B cell (primary cell): ENCODE results near the gene ZSWIM9. TPM values are rescaled to one million over a fixed set of nuclear protein-coding genes. Genes with fewer than 3 reads are reported as not detected.

Source experiments
- ATAC-seq: fragments of 200-7000 bp; cut with Tn5 transposase; one replicate; pipeline ENCODE4 v1.10.0; 2021; ENCODE audit warnings: low read depth, mild to moderate bottlenecking, moderate number of reproducible peaks, moderate library complexity
- CTCF ChIA-PET: fragments of 350-600 bp; sonication (Branson Sonifier 250); formaldehyde crosslinking; loops from one replicate; lab custom pipeline; 2021; ENCODE audit warnings: antibody characterized with exemption, inconsistent platforms; lab: Charles Lee
- POLR2A ChIA-PET: fragments of 350-600 bp; sonication (Branson Sonifier 250); formaldehyde crosslinking; loops from one replicate; lab custom pipeline; 2021; ENCODE audit warnings: antibody characterized with exemption; lab: Charles Lee
- DNase-seq: peaks from one replicate; pipeline ENCODE4 v3.0.0; 2013
- H2AFZ ChIP-seq: 2 replicates; pipeline ENCODE4 v1.6.1; 2012; ENCODE audit warnings: mild to moderate bottlenecking, low read depth, low read length; ENCODE audit not compliant: insufficient read depth, poor library complexity, severe bottlenecking
- H3K27ac ChIP-seq, 2 donors: 1 replicate in 1 of 2; 2 replicates in 1 of 2; pipeline ENCODE4 v1.5.1; 2012 to 2013; ENCODE audit warnings: low read length in 2 of 2, mild to moderate bottlenecking in 2 of 2, moderate library complexity in 1 of 2
- H3K27me3 ChIP-seq, 4 experiments: fragments of 200-600 bp in 1 of 4; sonication (generic) in 1 of 4; replicated peaks in 1 of 4; 1 replicate in 2 of 4; 2 replicates in 2 of 4; pipeline versions ENCODE4 v1.6.1 to v1.7.0; 2013 to 2016; ENCODE audit warnings: low read length in 3 of 4, mild to moderate bottlenecking in 2 of 4, mixed read lengths in 1 of 4, moderate library complexity in 1 of 4; ENCODE audit not compliant: insufficient read depth in 4 of 4, control insufficient read depth in 3 of 4; ENCODE audit errors: control extremely low read depth in 1 of 4
- H3K36me3 ChIP-seq, 2 experiments: replicated peaks in 1 of 2; 1 replicate in 1 of 2; 2 replicates in 1 of 2; pipeline versions ENCODE4 v1.6.1 to v1.7.1; 2013; ENCODE audit warnings: low read length in 1 of 2; ENCODE audit not compliant: insufficient read depth in 2 of 2, control insufficient read depth in 1 of 2; ENCODE audit errors: control extremely low read depth in 1 of 2, extremely low read depth in 1 of 2
- H3K4me1 ChIP-seq, 2 donors: fragments of 200-600 bp in 1 of 2; sonication (generic) in 1 of 2; 1 replicate in 1 of 2; 2 replicates in 1 of 2; pipeline versions ENCODE4 v1.5.1 to v1.6.1; 2013 to 2017; ENCODE audit warnings: low read length in 2 of 2; ENCODE audit not compliant: control insufficient read depth in 2 of 2, insufficient read depth in 2 of 2
- H3K4me2 ChIP-seq: replicated peaks from 2 replicates; pipeline ENCODE3; 2012; ENCODE audit warnings: mild to moderate bottlenecking, low read depth, low read length; ENCODE audit not compliant: poor library complexity, severe bottlenecking
- H3K4me3 ChIP-seq, 5 experiments: fragments of 200-600 bp in 1 of 5; sonication (generic) in 1 of 5; 1 replicate in 3 of 5; 2 replicates in 2 of 5; pipeline versions ENCODE4 v1.5.1 to v1.7.0; 2011 to 2016; ENCODE audit warnings: low read length in 4 of 5, mild to moderate bottlenecking in 4 of 5, low read depth in 2 of 5, control low read depth in 1 of 5, moderate library complexity in 1 of 5; ENCODE audit not compliant: insufficient read depth in 1 of 5; ENCODE audit errors: control extremely low read depth in 1 of 5, extremely low read depth in 1 of 5
- H3K79me2 ChIP-seq: fragments of 200-600 bp; sonication (generic); one replicate; pipeline ENCODE4 v1.6.0; 2016; ENCODE audit warnings: low read length; ENCODE audit not compliant: control insufficient read depth, insufficient read depth
- H3K9ac ChIP-seq: fragments of 200-600 bp; sonication (generic); 2 replicates; pipeline ENCODE4 v1.6.1; 2017; ENCODE audit warnings: mild to moderate bottlenecking, low read length, moderate library complexity
- H3K9me3 ChIP-seq, 3 donors: one replicate each; pipeline versions ENCODE4 v1.6.1 to v1.7.1; 2013; ENCODE audit warnings: low read length in 2 of 3; ENCODE audit not compliant: control insufficient read depth in 2 of 3, insufficient read depth in 1 of 3; ENCODE audit errors: control extremely low read depth in 1 of 3
- H4K20me1 ChIP-seq: 2 replicates; pipeline ENCODE4 v1.6.0; 2012; ENCODE audit warnings: mild to moderate bottlenecking, low read length; ENCODE audit not compliant: insufficient read depth, control insufficient read depth, poor library complexity, severe bottlenecking
- H3K27ac Mint-ChIP-seq: one replicate; pipeline ENCODE4 v1.8.0; 2021; ENCODE audit warnings: mixed read lengths
- H3K27me3 Mint-ChIP-seq: one replicate; pipeline ENCODE4 v1.8.0; 2021; ENCODE audit warnings: mixed read lengths
- H3K4me1 Mint-ChIP-seq: one replicate; pipeline ENCODE4 v1.8.0; 2021; ENCODE audit warnings: mixed read lengths
- H3K4me3 Mint-ChIP-seq: one replicate; pipeline ENCODE4 v1.8.0; 2021; ENCODE audit warnings: mixed read lengths
- H3K9me3 Mint-ChIP-seq: one replicate; pipeline ENCODE4 v1.8.0; 2022; ENCODE audit warnings: mixed read lengths; ENCODE audit not compliant: insufficient read depth
- CTCF ChIP-seq: fragments of 200-600 bp; IDR thresholded peaks from one replicate; pipeline ENCODE4 v1.8.0; 2022; ENCODE audit warnings: antibody characterized with exemption, mild to moderate bottlenecking
- EZH2 ChIP-seq: IDR thresholded peaks from 2 replicates; pipeline ENCODE4 v1.6.1; 2012; ENCODE audit warnings: borderline replicate concordance, low read depth, mild to moderate bottlenecking, moderate library complexity, low read length; ENCODE audit not compliant: insufficient read depth, poor library complexity, severe bottlenecking
- WGBS: methylation state at CpG from one replicate; pipeline ENCODE4 v1.1.5; 2013; ENCODE audit warnings: missing lambda C conversion rate; ENCODE audit not compliant: insufficient coverage; 5-methylcytosine and 5-hydroxymethylcytosine counted together
- intact Hi-C: fragments of 100-400 bp; cut with micrococcal nuclease; formaldehyde crosslinking; loops from one replicate; pipeline ENCODE4 v1.10.0; 2022
- polyA plus RNA-seq: library from polyadenylated mRNA; depleted of rRNA; stranded (reverse); fragments of >200 nt; gene quantifications from 2 replicates; pipeline ENCODE4 v1.2.3, GENCODE V29; 2012
- total RNA-seq, 2 donors: library from RNA; stranded (reverse); fragments of 120-200 nt in 1 of 2; gene quantifications; 1 replicate in 1 of 2; 2 replicates in 1 of 2; pipeline versions ENCODE4 v1.2.3 to v1.2.4, GENCODE V29; 2013 to 2022

The ZSWIM9 gene
- total and polyA plus RNA-seq, 2 donors (not counting 1 experiment from before 2014, with no cell fraction given): 1.7 to 15.7 TPM

- no peaks in the 10 kb centered on the region for H3K9me3 Mint-ChIP-seq
- Histone ChIP-seq H3K27me3 (no peaks in the 10 kb centered on the region), H3K9me3 (no peaks in the 10 kb centered on the region), H4K20me1 (no peaks in the 10 kb centered on the region), H3K9ac (no peak overlapping the region), H3K79me2 (no peaks in the 10 kb centered on the region), H3K4me3 (no peak overlapping the region), H3K36me3 (no peaks in the 10 kb centered on the region), H3K4me2 (no peak overlapping the region), H3K27ac (no peak overlapping the region), H3K4me1 (peaks cover 0 to 6% of the 10 kb centered on the region in 2 donors), H2AFZ (no peak overlapping the region)
- 91% methylated on average over 94 of the region's 95 CpGs for WGBS
- no peak overlapping the region for H3K27ac Mint-ChIP-seq
- CTCF ChIA-PET: interaction anchor here (1.2 to 2.0 kb wide), 4 partner anchors 8 to 85 kb away, joined by 4 to 12 read pairs (median 5); partner anchors contain the start of gene PLA2G4C
- no peak overlapping the region for H3K4me3 Mint-ChIP-seq
- peaks cover 12% of the 10 kb centered on the region for H3K4me1 Mint-ChIP-seq
- H3K27me3 Mint-ChIP-seq: no peaks in the 10 kb centered on the region
- POLR2A ChIA-PET: no interaction called here
- no peak for TF ChIP-seq EZH2
- no peak for TF ChIP-seq CTCF
- intact Hi-C loops: loop anchor here (1.0 to 2.0 kb wide), 2 partner anchors 42 to 88 kb away; no protein-coding TSS in a partner anchor
- ATAC-seq: no peak
- DNase-seq: no peak
Observed at GRCh38 chr19:48194844-48195830, 24.7 kb downstream of the ZSWIM9 start.
